NT2/D1 (cell line): ENCODE measurements around the gene RBM43.

Source experiments
- DNase-seq: peaks from one replicate; pipeline ENCODE4 v3.0.0-alpha.2; 2011; ENCODE audit warnings: low read depth, low spot score
- H3K27me3 ChIP-seq: 2 replicates; pipeline ENCODE4 v1.6.0; 2011; ENCODE audit warnings: mild to moderate bottlenecking; ENCODE audit not compliant: insufficient read length, insufficient read depth
- H3K36me3 ChIP-seq: 2 replicates; pipeline ENCODE4 v1.6.1; 2011; ENCODE audit warnings: mild to moderate bottlenecking, low read length, mixed read lengths; ENCODE audit not compliant: insufficient read depth, insufficient read length
- H3K4me1 ChIP-seq: 2 replicates; pipeline ENCODE4 v1.5.1; 2011; ENCODE audit not compliant: insufficient read depth, insufficient read length
- H3K4me3 ChIP-seq: 2 replicates; pipeline ENCODE4 v1.5.1; 2011; ENCODE audit warnings: low read depth; ENCODE audit not compliant: insufficient read length
- H3K9ac ChIP-seq: 2 replicates; pipeline ENCODE4 v1.6.0; 2011; ENCODE audit warnings: low read depth; ENCODE audit not compliant: insufficient read length
- H3K9me3 ChIP-seq: 2 replicates; pipeline ENCODE4 v1.5.1; 2011; ENCODE audit warnings: mild to moderate bottlenecking, low read length; ENCODE audit not compliant: insufficient read depth
- SUZ12 ChIP-seq: IDR thresholded peaks from 2 replicates; pipeline ENCODE4 v1.6.1; 2011; ENCODE audit not compliant: insufficient read length, insufficient read depth; ENCODE audit errors: extremely low read depth
- YY1 ChIP-seq: IDR thresholded peaks from 2 replicates; pipeline ENCODE4 v1.6.1; 2011; ENCODE audit not compliant: insufficient read length, insufficient read depth
- ZNF274 ChIP-seq: IDR thresholded peaks from 2 replicates; pipeline ENCODE4 v1.6.1; 2011; ENCODE audit warnings: mild to moderate bottlenecking, low read depth, low read length

Gene RBM43

GRCh38 chr2:151205571-151205970 lies 56.1 kb downstream of the RBM43 start:
- Histone ChIP-seq H3K4me3 (no peak overlapping the region), H3K36me3 (no peaks in the 10 kb centered on the region)
- TF ChIP-seq YY1 (no peak), ZNF274 (no peak), SUZ12 (no peak)

DNA sequence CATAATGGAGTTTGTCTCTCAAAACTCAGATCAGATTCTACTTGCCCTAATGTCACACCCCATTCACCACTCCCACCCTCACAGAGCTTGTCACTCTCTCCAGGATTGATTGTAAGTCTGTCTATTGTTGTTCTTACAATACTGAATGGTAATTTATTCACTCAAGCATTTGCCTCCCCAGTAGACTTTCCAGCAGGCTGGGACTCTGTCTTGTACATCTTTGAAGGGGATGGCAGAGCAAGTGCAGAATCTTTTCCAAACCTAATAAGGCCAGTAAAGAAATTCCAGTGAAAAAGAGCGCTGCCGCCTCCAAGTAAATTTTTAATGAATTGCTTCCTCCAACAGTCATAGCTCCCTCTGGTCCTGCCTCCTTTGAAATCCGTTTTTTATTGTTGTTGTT lies 56.9 kb downstream of the RBM43 start:
- Histone ChIP-seq H3K9ac (no peak overlapping the region), H3K4me1 (no peaks in the 10 kb centered on the region), H3K27me3 (no peaks in the 10 kb centered on the region), H3K9me3 (no peaks in the 10 kb centered on the region), H3K4me3 (no peak overlapping the region), H3K36me3 (no peaks in the 10 kb centered on the region)
- TF ChIP-seq YY1, result no peak
- DNase-seq, result no peak

More at GRCh38 chr2:151205571-151205970, 56.1 kb downstream of the RBM43 start:
- H3K4me1 ChIP-seq, result no peaks in the 10 kb centered on the region
- H3K27me3 ChIP-seq, result no peaks in the 10 kb centered on the region
- H3K9me3 ChIP-seq, result no peaks in the 10 kb centered on the region
- H3K9ac ChIP-seq, result no peak overlapping the region
- no peak for DNase-seq

GRCh38 chr2:151200844-151201243 lies 60.8 kb downstream of the RBM43 start:
- no peak overlapping the region for H3K9ac ChIP-seq
- no peaks in the 10 kb centered on the region for H3K27me3 ChIP-seq
- no peaks in the 10 kb centered on the region for H3K4me1 ChIP-seq
- H3K4me3 ChIP-seq, result no peak overlapping the region
- H3K9me3 ChIP-seq, result peaks cover 6% of the 10 kb centered on the region; the same call in 1 of the 2 replicates
- DNase-seq, result no peak
- TF ChIP-seq ZNF274 (no peak), YY1 (no peak), SUZ12 (no peak)
- H3K36me3 ChIP-seq, result no peaks in the 10 kb centered on the region

GRCh38 chr2:151200277-151200676 lies 61.4 kb downstream of the RBM43 start:
- Histone ChIP-seq H3K9me3 (peaks cover 6% of the 10 kb centered on the region; the same call in 1 of the 2 replicates), H3K9ac (no peak overlapping the region), H3K36me3 (no peaks in the 10 kb centered on the region), H3K4me3 (no peak overlapping the region), H3K4me1 (no peaks in the 10 kb centered on the region), H3K27me3 (no peaks in the 10 kb centered on the region)
- no peak for TF ChIP-seq ZNF274
- TF ChIP-seq SUZ12, result no peak
- no peak for TF ChIP-seq YY1
- DNase-seq, result no peak

GRCh38 chr2:151198645-151199044 lies 63.0 kb downstream of the RBM43 start:
- no peaks in the 10 kb centered on the region for H3K36me3 ChIP-seq
- no peak for DNase-seq
- H3K9ac ChIP-seq, result no peak overlapping the region
- H3K4me3 ChIP-seq, result no peak overlapping the region
- no peaks in the 10 kb centered on the region for H3K27me3 ChIP-seq
- H3K4me1 ChIP-seq, result no peaks in the 10 kb centered on the region
- peaks cover 6% of the 10 kb centered on the region; the same call in 1 of the 2 replicates for H3K9me3 ChIP-seq
- TF ChIP-seq YY1, result no peak
- no peak for TF ChIP-seq SUZ12
- no peak for TF ChIP-seq ZNF274
